GM18505 (cell line): ENCODE measurements around the gene RALGAPB.

Experiments
- ATAC-seq: cut with Tn5 transposase; IDR thresholded peaks from one replicate; pipeline ENCODE4 v1.9.1; 2021; ENCODE audit not compliant: unreplicated experiment
- POLR2A ChIP-seq: IDR thresholded peaks from 4 replicates; pipeline ENCODE4 v1.6.1; 2011; ENCODE audit warnings: borderline replicate concordance; ENCODE audit not compliant: insufficient read depth, insufficient read length; ENCODE audit errors: extremely low read depth

RALGAPB gene

GRCh38 chr20:38601216-38602184 is 128.9 kb downstream of the RALGAPB start, which contains the start of gene ARHGAP40:
Gene ARHGAP40 (plus strand): TSS chr20:38601809.
- TF ChIP-seq POLR2A, result no peak
- no peak for ATAC-seq

GRCh38 chr20:38602185-38602581 is 129.5 kb downstream of the RALGAPB start:
- no peak for TF ChIP-seq POLR2A
- ATAC-seq, result no peak

GRCh38 chr20:38603286-38603685 is 130.6 kb downstream of the RALGAPB start:
- ATAC-seq, result no peak
- no peak for TF ChIP-seq POLR2A

- TF ChIP-seq POLR2A, result no peak
- ATAC-seq, result no peak
Measured at GRCh38 chr20:38604873-38605303, 132.2 kb downstream of the RALGAPB start.

GRCh38 chr20:38607351-38607750 is 134.7 kb downstream of the RALGAPB start:
- TF ChIP-seq POLR2A, result no peak
- no peak for ATAC-seq

- ATAC-seq, result no peak
- TF ChIP-seq POLR2A, result no peak
Measured at GRCh38 chr20:38608188-38608587, 135.5 kb downstream of the RALGAPB start.

GRCh38 chr20:38609815-38610214 is 137.2 kb downstream of the RALGAPB start:
- no peak for TF ChIP-seq POLR2A
- no peak for ATAC-seq

- no peak for ATAC-seq
- TF ChIP-seq POLR2A, result no peak
Measured at GRCh38 chr20:38610521-38610920, 137.9 kb downstream of the RALGAPB start.

- no peak for TF ChIP-seq POLR2A
- ATAC-seq, result no peak
Measured at GRCh38 chr20:38612751-38613515, 140.3 kb downstream of the RALGAPB start.

- ATAC-seq, result no peak
- no peak for TF ChIP-seq POLR2A
Measured at GRCh38 chr20:38615283-38615682, 142.6 kb downstream of the RALGAPB start.

GRCh38 chr20:38616457-38616856 is 143.8 kb downstream of the RALGAPB start:
- TF ChIP-seq POLR2A, result no peak
- ATAC-seq, result no peak

GRCh38 chr20:38617011-38617829 is 144.6 kb downstream of the RALGAPB start:
- no peak for TF ChIP-seq POLR2A

GRCh38 chr20:38617830-38618196 is 145.2 kb downstream of the RALGAPB start:
- ATAC-seq, result no peak

More at GRCh38 chr20:38617011-38617829, 144.6 kb downstream of the RALGAPB start:
- no peak for ATAC-seq

GRCh38 chr20:38620441-38620840 is 147.8 kb downstream of the RALGAPB start:
- ATAC-seq, result no peak
- no peak for TF ChIP-seq POLR2A

More at GRCh38 chr20:38617830-38618196, 145.2 kb downstream of the RALGAPB start:
- no peak for TF ChIP-seq POLR2A

GRCh38 chr20:38623061-38623460 is 150.4 kb downstream of the RALGAPB start:
- no peak for ATAC-seq
- TF ChIP-seq POLR2A, result no peak
